Liver (tissue), 9 donors: ENCODE data around the gene FOXR1. TPM values are rescaled to one million over a fixed set of nuclear protein-coding genes. Genes with fewer than 3 reads are reported as not detected.

Source experiments
- DNase-seq: peaks from one replicate; pipeline ENCODE4 v3.0.0-alpha.2; 2017; ENCODE audit warnings: low spot score
- H3K27ac ChIP-seq, 2 donors: one replicate each; pipeline ENCODE4 v1.7.0; 2013; ENCODE audit warnings: inconsistent platforms in 2 of 2, low read length in 2 of 2, control low read depth in 1 of 2, low read depth in 1 of 2, mild to moderate bottlenecking in 1 of 2
- H3K27me3 ChIP-seq, 4 donors: one replicate each; pipeline versions ENCODE4 v1.6.1 to v1.7.0; 2013; ENCODE audit warnings: low read length in 3 of 4, inconsistent platforms in 1 of 4, mild to moderate bottlenecking in 1 of 4, moderate library complexity in 1 of 4; ENCODE audit not compliant: control insufficient read depth in 4 of 4, insufficient read depth in 4 of 4
- H3K36me3 ChIP-seq, 4 donors: one replicate each; pipeline versions ENCODE4 v1.6.1 to v1.7.0; 2013; ENCODE audit warnings: low read length in 3 of 4, mild to moderate bottlenecking in 3 of 4, low read depth in 1 of 4, moderate library complexity in 1 of 4; ENCODE audit not compliant: control insufficient read depth in 4 of 4, insufficient read depth in 3 of 4
- H3K4me1 ChIP-seq, 4 donors: one replicate each; pipeline versions ENCODE4 v1.6.1 to v1.7.0; 2013; ENCODE audit warnings: low read length in 3 of 4, mild to moderate bottlenecking in 3 of 4, moderate library complexity in 1 of 4; ENCODE audit not compliant: control insufficient read depth in 4 of 4, insufficient read depth in 4 of 4
- H3K4me3 ChIP-seq, 3 donors: one replicate each; pipeline versions ENCODE4 v1.6.1 to v1.7.0; 2013; ENCODE audit warnings: low read length in 3 of 3, control low read depth in 1 of 3, low read depth in 1 of 3, mild to moderate bottlenecking in 1 of 3
- H3K9ac ChIP-seq, 2 donors: one replicate each; pipeline ENCODE4 v1.7.0; 2013; ENCODE audit warnings: low read length in 2 of 2, mild to moderate bottlenecking in 2 of 2, moderate library complexity in 2 of 2, control low read depth in 1 of 2, low read depth in 1 of 2
- H3K9me3 ChIP-seq, 4 donors: one replicate each; pipeline versions ENCODE4 v1.6.1 to v1.7.0; 2013; ENCODE audit warnings: low read length in 3 of 4; ENCODE audit not compliant: control insufficient read depth in 4 of 4
- CTCF ChIP-seq: fragments of 150-350 bp; IDR thresholded peaks from 2 replicates; pipeline ENCODE4 v1.5.1; 2017; ENCODE audit warnings: improper control_type of control experiment, low read depth, low read length; ENCODE audit not compliant: missing input control
- EGR1 ChIP-seq, 2 donors: IDR thresholded peaks; 2 replicates each; pipeline ENCODE4 v1.6.1; 2016 to 2018; ENCODE audit warnings: antibody characterized with exemption in 2 of 2, low read depth in 2 of 2
- FOXA2 ChIP-seq: IDR thresholded peaks from 2 replicates; pipeline ENCODE4 v1.6.1; 2016; ENCODE audit warnings: antibody characterized with exemption
- GABPA ChIP-seq, 2 donors: IDR thresholded peaks in 1 of 2; conservative IDR thresholded peaks in 1 of 2; 2 replicates each; pipeline ENCODE4 v1.6.1; 2016; ENCODE audit warnings: antibody characterized with exemption in 2 of 2, mild to moderate bottlenecking in 1 of 2, moderate library complexity in 1 of 2
- HNF4A ChIP-seq, 2 donors: conservative IDR thresholded peaks; 2 replicates each; pipeline ENCODE4 v1.6.1; 2016; ENCODE audit warnings: antibody characterized with exemption in 2 of 2, mild to moderate bottlenecking in 2 of 2
- JUND ChIP-seq, 2 donors: IDR thresholded peaks; 2 replicates each; pipeline ENCODE4 v1.6.1; 2016; ENCODE audit warnings: antibody characterized with exemption in 2 of 2
- MAX ChIP-seq: IDR thresholded peaks from 2 replicates; pipeline ENCODE4 v1.6.1; 2016; ENCODE audit warnings: antibody characterized with exemption
- NR2F2 ChIP-seq: IDR thresholded peaks from 2 replicates; pipeline ENCODE4 v1.6.1; 2016; ENCODE audit warnings: antibody characterized with exemption
- RAD21 ChIP-seq, 2 donors: IDR thresholded peaks; 2 replicates each; pipeline ENCODE4 v1.6.1; 2016; ENCODE audit warnings: antibody characterized with exemption in 2 of 2, mild to moderate bottlenecking in 2 of 2
- REST ChIP-seq: IDR thresholded peaks from 2 replicates; pipeline ENCODE4 v1.6.1; 2016; ENCODE audit warnings: antibody characterized with exemption, mild to moderate bottlenecking
- RXRA ChIP-seq, 2 donors: IDR thresholded peaks; 2 replicates each; pipeline ENCODE4 v1.6.1; 2017 to 2018; ENCODE audit warnings: antibody characterized with exemption in 2 of 2, mild to moderate bottlenecking in 1 of 2
- SP1 ChIP-seq: IDR thresholded peaks from 2 replicates; pipeline ENCODE4 v1.6.1; 2018; ENCODE audit warnings: antibody characterized with exemption, mild to moderate bottlenecking
- TAF1 ChIP-seq: conservative IDR thresholded peaks from 2 replicates; pipeline ENCODE4 v1.6.1; 2016; ENCODE audit warnings: antibody characterized with exemption, mild to moderate bottlenecking
- ZBTB33 ChIP-seq: IDR thresholded peaks from 2 replicates; pipeline ENCODE4 v1.6.1; 2016; ENCODE audit warnings: antibody characterized with exemption
- WGBS: extraction: QIAGEN DNeasy Blood & Tissue Kit; methylation state at CpG from one replicate; pipeline ENCODE4 v1.1.7; 2013; 5-methylcytosine and 5-hydroxymethylcytosine counted together
- polyA plus RNA-seq, 2 donors: library from polyadenylated mRNA; stranded (reverse) in 1 of 2; unstranded in 1 of 2; fragments of 200-250 nt in 1 of 2; fragments of >200 nt in 1 of 2; fragmentation: Nextera tagmentation in 1 of 2; extraction: Ambion mirVana in 1 of 2; gene quantifications; one replicate each; pipeline versions ENCODE4 v1.2.1 to v1.2.3, GENCODE V29; 2013 to 2015
- total RNA-seq, 2 donors: library from RNA; depleted of rRNA; stranded (reverse); fragments of >200 nt; gene quantifications; one replicate each; pipeline ENCODE4 v1.2.3, GENCODE V29; 2014
- donor health status: healthy.
- donor health status: healthy.
- donor health status: healthy.
- donor health status: healthy.
- donor health status: healthy.

Gene FOXR1
- total and polyA plus RNA-seq, 4 donors, result not detected

- Histone ChIP-seq H3K27ac (no peak overlapping the region), H3K9ac (no peak overlapping the region), H3K9me3 (no peaks in the 10 kb centered on the region), H3K27me3 (no peaks in the 10 kb centered on the region), H3K36me3 (no peaks in the 10 kb centered on the region), H3K4me1 (peaks cover 0 to 7% (median 1%) of the 10 kb centered on the region in 4 donors), H3K4me3 (no peak overlapping the region)
- 97% methylated on average over 2 of the region's 2 CpGs for WGBS
- TF ChIP-seq CTCF, result no peak
- no peak for TF ChIP-seq MAX
- no peak for TF ChIP-seq HNF4A (conservative IDR thresholded peaks at IDR 0.05)
- no peak for TF ChIP-seq REST
- no peak for TF ChIP-seq NR2F2
- DNase-seq, result no peak
These were observed 2.4 kb downstream of the FOXR1 start for GRCh38 chr11:118973985-118974384.

GRCh38 chr11:118975771-118976709 is 4.5 kb downstream of the FOXR1 start:
- WGBS, result 50% methylated on average over 15 of the region's 15 CpGs

More at GRCh38 chr11:118975771-118976709, 4.5 kb downstream of the FOXR1 start:
- no peak overlapping the region for H3K9ac ChIP-seq
- H3K4me1 ChIP-seq, result peaks cover 0 to 7% (median 1%) of the 10 kb centered on the region in 4 donors
- no peaks in the 10 kb centered on the region for H3K27me3 ChIP-seq
- H3K36me3 ChIP-seq, result no peaks in the 10 kb centered on the region
- H3K4me3 ChIP-seq, result no peak overlapping the region
- TF ChIP-seq RAD21 (IDR thresholded peaks at IDR 0.05) (no peak), ZBTB33 (no peak), TAF1 (no peak), RXRA (IDR thresholded peaks at IDR 0.05) (peak; percentile 23 to 72), GABPA (IDR thresholded peaks at IDR 0.05 in 1 of 2, conservative IDR thresholded peaks at IDR 0.05 in 1 of 2) (no peak), CTCF (no peak), SP1 (peak; percentile 30), JUND (IDR thresholded peaks at IDR 0.05) (no peak), HNF4A (conservative IDR thresholded peaks at IDR 0.05) (peak in 1 of 2 donors; percentile 51), FOXA2 (no peak), EGR1 (IDR thresholded peaks at IDR 0.05; ENCODE audit: low read depth in 2 of 2) (no peak)
- peak overlapping the region; percentile 14 to 66 for H3K27ac ChIP-seq
- no peaks in the 10 kb centered on the region for H3K9me3 ChIP-seq
- no peak for DNase-seq
